ENCODE measurements around the gene IFTAP.
"Not testable (repeated sequence)": the region's sequence is repeated elsewhere in the genome, so short reads cannot be mapped to it uniquely, and the experiment has no call there.

Gene IFTAP

GRCh38 chr11:36594316-36594989 is at the start of gene IFTAP:
TSS of gene IFTAP (plus strand) at chr11:36594502. CDS start at chr11:36610104, 15,602 bp downstream.
- Mint-ChIP-seq H3K9me3 (no peaks in the 10 kb centered on the region), H3K4me3 (peak within 1 kb of the TSS; percentile 79 to 90), H3K4me1 (peaks cover 9% of the 10 kb centered on the region), H3K27me3 (peaks cover 46% of the 10 kb centered on the region), H3K27ac (peak within 1 kb of the TSS in 1 of 2 donors; percentile 19)
- DNase-seq (peak; percentile 10 to 18), ATAC-seq (peak; percentile 65)

- Mint-ChIP-seq H3K27me3 (peaks cover 16% of the 10 kb centered on the region), H3K27ac (no peak overlapping the region), H3K4me1 (no peaks in the 10 kb centered on the region), H3K4me3 (no peak overlapping the region), H3K9me3 (peaks cover 0 to 13% of the 10 kb centered on the region in 2 donors)
- ATAC-seq (no peak), DNase-seq (no peak)
Observed at GRCh38 chr11:36550385-36551115, 43.8 kb upstream of the IFTAP start.

- not testable (repeated sequence) for DNase-seq, H3K9me3 Mint-ChIP-seq, ATAC-seq, H3K27ac Mint-ChIP-seq, H3K4me3 Mint-ChIP-seq
- peaks cover 18% of the 10 kb centered on the region for H3K4me1 Mint-ChIP-seq
- H3K27me3 Mint-ChIP-seq: peaks cover 17% of the 10 kb centered on the region
Observed at GRCh38 chr11:36557390-36557789, 36.9 kb upstream of the IFTAP start.

GRCh38 chr11:36557991-36558390 is 36.3 kb upstream of the IFTAP start:
- DNase-seq (no peak), ATAC-seq (no peak)
- Mint-ChIP-seq H3K27ac (no peak overlapping the region), H3K9me3 (peaks cover 0 to 7% of the 10 kb centered on the region in 2 donors), H3K4me3 (no peak overlapping the region), H3K4me1 (peaks cover 18% of the 10 kb centered on the region), H3K27me3 (peaks cover 17% of the 10 kb centered on the region)

GRCh38 chr11:36558571-36559413 is 35.5 kb upstream of the IFTAP start:
- H3K4me3 Mint-ChIP-seq: peak overlapping the region; percentile 41 to 42
- ATAC-seq: peak; percentile 69

GRCh38 chr11:36564376-36565030 is 29.8 kb upstream of the IFTAP start:
- Mint-ChIP-seq H3K27me3 (peaks cover 66% of the 10 kb centered on the region), H3K4me1 (peaks cover 10% of the 10 kb centered on the region), H3K27ac (no peak overlapping the region), H3K9me3 (peaks cover 0 to 7% of the 10 kb centered on the region in 2 donors), H3K4me3 (peak overlapping the region; percentile 51 to 60)
- DNase-seq (peak; percentile 28 to 33), ATAC-seq (peak; percentile 63)

More at GRCh38 chr11:36558571-36559413, 35.5 kb upstream of the IFTAP start:
- Mint-ChIP-seq H3K4me1 (peaks cover 18% of the 10 kb centered on the region), H3K9me3 (peaks cover 0 to 7% of the 10 kb centered on the region in 2 donors), H3K27me3 (peaks cover 17% of the 10 kb centered on the region), H3K27ac (peak overlapping the region in 1 of 2 donors; percentile 24)
- DNase-seq: no peak

- Mint-ChIP-seq H3K4me1 (peaks cover 10% of the 10 kb centered on the region), H3K9me3 (peaks cover 0 to 2% of the 10 kb centered on the region in 2 donors), H3K27ac (no peak overlapping the region), H3K4me3 (no peak overlapping the region), H3K27me3 (peaks cover 61% of the 10 kb centered on the region)
- no peak for ATAC-seq
- no peak for DNase-seq
Observed at GRCh38 chr11:36565031-36565610, 29.2 kb upstream of the IFTAP start.

- Mint-ChIP-seq H3K27ac (no peak overlapping the region), H3K27me3 (peaks cover 68% of the 10 kb centered on the region), H3K4me1 (peaks cover 10% of the 10 kb centered on the region), H3K4me3 (no peak overlapping the region), H3K9me3 (no peaks in the 10 kb centered on the region)
- ATAC-seq (no peak), DNase-seq (no peak)
Observed at GRCh38 chr11:36566407-36567053, 27.8 kb upstream of the IFTAP start.

GRCh38 chr11:36567694-36568093 is 26.6 kb upstream of the IFTAP start, which contains the start of gene RAG1:
TSS of gene RAG1 (plus strand) at chr11:36568007. CDS start at chr11:36573305, 5,298 bp downstream.
- H3K27me3 Mint-ChIP-seq: peaks cover 73% of the 10 kb centered on the region
- no peak within 1 kb of the TSS for H3K27ac Mint-ChIP-seq
- no peak within 1 kb of the TSS for H3K4me3 Mint-ChIP-seq
- H3K4me1 Mint-ChIP-seq: peaks cover 10% of the 10 kb centered on the region
- no peaks in the 10 kb centered on the region for H3K9me3 Mint-ChIP-seq
- DNase-seq (no peak), ATAC-seq (no peak)

- H3K4me3 Mint-ChIP-seq: no peak overlapping the region
- no peak overlapping the region for H3K27ac Mint-ChIP-seq
- ATAC-seq (no peak), DNase-seq (no peak)
- peaks cover 71% of the 10 kb centered on the region for H3K27me3 Mint-ChIP-seq
- no peaks in the 10 kb centered on the region for H3K9me3 Mint-ChIP-seq
- peaks cover 10% of the 10 kb centered on the region for H3K4me1 Mint-ChIP-seq
Observed at GRCh38 chr11:36569095-36569494, 25.2 kb upstream of the IFTAP start.

GRCh38 chr11:36574486-36574885 is 19.8 kb upstream of the IFTAP start:
- DNase-seq (no peak), ATAC-seq (no peak)
- H3K9me3 Mint-ChIP-seq: no peaks in the 10 kb centered on the region
- H3K27me3 Mint-ChIP-seq: peaks cover 45% of the 10 kb centered on the region
- H3K4me3 Mint-ChIP-seq: no peak overlapping the region
- no peaks in the 10 kb centered on the region for H3K4me1 Mint-ChIP-seq
- H3K27ac Mint-ChIP-seq: no peak overlapping the region

- Mint-ChIP-seq H3K9me3 (peaks cover 7% of the 10 kb centered on the region in 2 donors), H3K27me3 (peaks cover 24% of the 10 kb centered on the region), H3K4me1 (no peaks in the 10 kb centered on the region), H3K27ac (no peak overlapping the region), H3K4me3 (no peak overlapping the region)
- ATAC-seq (no peak), DNase-seq (no peak)
Observed at GRCh38 chr11:36577373-36577772, 16.9 kb upstream of the IFTAP start.

- DNase-seq: no peak
- Mint-ChIP-seq H3K4me1 (no peaks in the 10 kb centered on the region), H3K27ac (no peak overlapping the region)
Observed at GRCh38 chr11:36577859-36578258, 16.4 kb upstream of the IFTAP start.

GRCh38 chr11:36578458-36578857 is 15.8 kb upstream of the IFTAP start:
- no peak overlapping the region for H3K27ac Mint-ChIP-seq
- H3K4me1 Mint-ChIP-seq: no peaks in the 10 kb centered on the region
- peaks cover 9 to 10% of the 10 kb centered on the region in 2 donors for H3K9me3 Mint-ChIP-seq
- no peak overlapping the region for H3K4me3 Mint-ChIP-seq
- peaks cover 21% of the 10 kb centered on the region for H3K27me3 Mint-ChIP-seq
- ATAC-seq (no peak), DNase-seq (no peak)

More at GRCh38 chr11:36577859-36578258, 16.4 kb upstream of the IFTAP start:
- no peak for ATAC-seq
- Mint-ChIP-seq H3K27me3 (peaks cover 21% of the 10 kb centered on the region), H3K9me3 (peaks cover 9 to 10% of the 10 kb centered on the region in 2 donors), H3K4me3 (no peak overlapping the region)

All from stimulated activated naive CD8-positive, alpha-beta T cell treated with anti-CD3 and anti-CD28 coated beads, Interleukin-15, amount 100 ng/mL, for 72 hours (primary cell).